ENCODE results near the gene ABLIM1.

GRCh38 chr10:114573330-114574045, 84.6 kb downstream of the ABLIM1 start:
- no peak for TF ChIP-seq POLR2AphosphoS5 (IDR thresholded peaks at IDR 0.05; ENCODE audit: low read depth, low read length)
- TF ChIP-seq TAF1 (IDR thresholded peaks at IDR 0.05; ENCODE audit: borderline replicate concordance, insufficient read depth, low read length) = no peak
